ENCODE data around the gene AGO3.

The AGO3 gene

DNA sequence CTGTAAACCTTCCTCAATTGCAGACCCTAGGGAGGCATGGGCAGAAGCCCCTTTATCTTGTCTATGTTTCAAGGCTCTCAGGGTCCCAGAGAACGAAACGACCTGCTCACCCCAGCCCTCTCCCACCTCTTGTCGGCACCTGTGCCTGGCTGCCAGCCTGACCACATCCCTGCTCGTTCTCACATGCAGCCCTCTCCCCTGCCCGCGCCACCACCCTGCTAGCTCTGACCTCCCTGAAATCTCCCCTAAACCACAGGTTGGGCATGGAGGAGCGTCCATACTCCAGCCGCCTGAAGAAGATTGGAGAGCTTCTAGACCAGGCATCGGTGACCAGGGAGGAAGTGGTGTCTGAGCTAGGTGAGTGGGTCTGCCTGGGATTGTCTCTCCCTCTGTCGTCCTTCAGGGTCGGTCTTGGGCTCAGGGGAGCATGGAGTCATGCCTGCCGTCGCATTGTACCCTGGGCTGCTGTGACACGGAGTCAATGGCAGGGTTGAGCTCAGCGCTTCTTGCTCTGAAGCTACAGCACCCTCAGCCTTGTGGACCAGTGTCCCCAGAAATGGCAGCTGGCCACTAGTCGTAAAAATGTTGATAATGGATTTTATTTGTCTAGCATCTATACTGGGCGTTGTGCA lies 161.4 kb downstream of the AGO3 start:
- CTCF ChIA-PET, result no interaction called here
- TF ChIP-seq CTBP1 (IDR thresholded peaks at IDR 0.05; ENCODE audit: borderline replicate concordance), result no peak
- TF ChIP-seq TARDBP (IDR thresholded peaks at IDR 0.05), result no peak
- TF ChIP-seq ELF4 (IDR thresholded peaks at IDR 0.05), result no peak
- no peak for TF ChIP-seq ZNF384 (IDR thresholded peaks at IDR 0.05)
- no peak for TF ChIP-seq ARNT (IDR thresholded peaks at IDR 0.05)
- no peak for TF ChIP-seq L3MBTL2 (conservative IDR thresholded peaks at IDR 0.05)
- TF ChIP-seq SP1 (IDR thresholded peaks at IDR 0.05), result no peak
- TF ChIP-seq, protein P1, sequence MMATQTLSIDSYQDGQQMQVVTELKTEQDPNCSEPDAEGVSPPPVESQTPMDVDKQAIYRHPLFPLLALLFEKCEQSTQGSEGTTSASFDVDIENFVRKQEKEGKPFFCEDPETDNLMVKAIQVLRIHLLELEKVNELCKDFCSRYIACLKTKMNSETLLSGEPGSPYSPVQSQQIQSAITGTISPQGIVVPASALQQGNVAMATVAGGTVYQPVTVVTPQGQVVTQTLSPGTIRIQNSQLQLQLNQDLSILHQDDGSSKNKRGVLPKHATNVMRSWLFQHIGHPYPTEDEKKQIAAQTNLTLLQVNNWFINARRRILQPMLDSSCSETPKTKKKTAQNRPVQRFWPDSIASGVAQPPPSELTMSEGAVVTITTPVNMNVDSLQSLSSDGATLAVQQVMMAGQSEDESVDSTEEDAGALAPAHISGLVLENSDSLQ (IDR thresholded peaks at IDR 0.05), result no peak
- no peak for TF ChIP-seq NFRKB (IDR thresholded peaks at IDR 0.05)
- TF ChIP-seq FOXM1 (IDR thresholded peaks at IDR 0.05; ENCODE audit: borderline replicate concordance), result no peak
- TF ChIP-seq LEF1 (IDR thresholded peaks at IDR 0.05; ENCODE audit: borderline replicate concordance), result no peak
- no peak for TF ChIP-seq HDGF (IDR thresholded peaks at IDR 0.05; ENCODE audit: borderline replicate concordance)
- no peak for TF ChIP-seq BHLHE40 (IDR thresholded peaks at IDR 0.05; ENCODE audit: borderline replicate concordance)
- no peak for TF ChIP-seq FOXA1 (IDR thresholded peaks at IDR 0.05)
- TF ChIP-seq SUZ12 (IDR thresholded peaks at IDR 0.05), result no peak
- TF ChIP-seq FOXK2 (IDR thresholded peaks at IDR 0.05), result no peak
- POLR2A ChIA-PET, result interaction anchor here (0.5 kb wide), 1 partner anchor 225 kb away, joined by 3 read pairs; no protein-coding TSS in a partner anchor
- DNase-seq (ENCODE audit: extremely low spot score), result no peak

DNA sequence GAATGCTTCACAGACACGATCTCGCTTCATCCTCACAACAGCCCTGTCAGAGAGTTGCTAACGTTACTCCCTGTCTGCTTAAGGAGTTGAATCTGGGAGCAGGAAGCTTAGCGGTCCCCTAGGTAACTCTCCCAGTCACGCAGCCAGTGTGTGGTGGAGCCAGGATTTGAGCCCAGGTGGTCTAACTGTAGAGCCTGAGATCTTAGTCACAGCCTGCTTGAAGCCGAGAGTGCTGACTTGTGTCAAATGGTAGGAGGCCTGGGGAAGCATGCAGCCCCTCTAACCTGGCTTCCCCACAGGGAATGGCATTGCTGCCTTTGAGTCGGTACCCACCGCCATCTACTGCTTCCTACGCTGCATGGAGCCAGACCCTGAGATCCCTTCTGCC lies 161.9 kb downstream of the AGO3 start:
- no peak for TF ChIP-seq LEF1 (IDR thresholded peaks at IDR 0.05; ENCODE audit: borderline replicate concordance)
- no peak for TF ChIP-seq BHLHE40 (IDR thresholded peaks at IDR 0.05; ENCODE audit: borderline replicate concordance)
- TF ChIP-seq CTBP1 (IDR thresholded peaks at IDR 0.05; ENCODE audit: borderline replicate concordance), result no peak
- no peak for TF ChIP-seq NFRKB (IDR thresholded peaks at IDR 0.05)
- TF ChIP-seq, protein P1 (IDR thresholded peaks at IDR 0.05), result no peak
- ChIA-PET POLR2A (no interaction called here), CTCF (no interaction called here)
- DNase-seq (ENCODE audit: extremely low spot score), result no peak

DNA sequence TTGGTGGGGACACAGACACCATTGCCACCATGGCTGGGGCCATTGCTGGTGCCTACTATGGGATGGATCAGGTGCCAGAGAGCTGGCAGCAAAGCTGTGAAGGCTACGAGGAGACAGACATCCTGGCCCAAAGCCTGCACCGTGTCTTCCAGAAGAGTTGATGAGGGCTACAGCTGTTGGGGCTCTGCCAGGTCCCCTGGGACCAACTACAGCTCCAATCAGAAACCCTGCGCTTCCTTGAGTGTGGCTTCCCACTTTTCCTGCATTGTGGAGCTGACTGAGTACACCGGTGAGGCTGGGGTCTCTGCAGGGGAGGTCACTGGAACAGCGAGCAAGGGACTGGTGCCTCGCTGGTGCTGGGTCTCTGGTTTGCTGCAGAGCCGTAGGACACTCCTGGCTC lies 162.3 kb downstream of the AGO3 start:
- DNase-seq (ENCODE audit: extremely low spot score), result no peak
- CTCF ChIA-PET, result no interaction called here
- POLR2A ChIA-PET, result no interaction called here
- no peak for TF ChIP-seq SP1 (IDR thresholded peaks at IDR 0.05)
- no peak for TF ChIP-seq FOXA1 (IDR thresholded peaks at IDR 0.05)
- no peak for TF ChIP-seq HDGF (IDR thresholded peaks at IDR 0.05; ENCODE audit: borderline replicate concordance)

DNA sequence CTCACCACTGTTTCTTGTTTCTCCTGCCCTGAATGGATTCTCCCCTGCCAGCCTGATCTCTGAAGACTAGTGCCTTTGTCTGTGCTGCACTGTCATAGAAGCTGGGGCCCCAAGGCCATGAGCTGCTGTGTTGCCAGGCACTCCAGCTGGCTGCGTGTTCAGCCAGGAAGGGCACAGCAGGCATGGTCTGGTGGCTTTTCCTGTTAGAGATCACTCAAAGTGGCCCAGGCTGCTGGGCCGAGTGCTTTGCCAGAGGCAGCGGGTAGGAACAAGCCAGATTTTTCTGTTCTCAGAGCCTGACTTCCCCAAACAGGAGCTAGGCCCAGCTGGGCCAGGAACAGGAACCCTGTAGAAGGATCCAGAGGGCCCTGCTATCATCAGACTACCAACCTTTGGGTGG lies 163.0 kb downstream of the AGO3 start:
- TF ChIP-seq L3MBTL2 (conservative IDR thresholded peaks at IDR 0.05), result no peak
- no peak for TF ChIP-seq CTBP1 (IDR thresholded peaks at IDR 0.05; ENCODE audit: borderline replicate concordance)
- TF ChIP-seq, protein P1 (IDR thresholded peaks at IDR 0.05), result no peak
- no peak for TF ChIP-seq ELF4 (IDR thresholded peaks at IDR 0.05)
- no peak for TF ChIP-seq NFRKB (IDR thresholded peaks at IDR 0.05)
- no peak for TF ChIP-seq ARNT (IDR thresholded peaks at IDR 0.05)

DNA sequence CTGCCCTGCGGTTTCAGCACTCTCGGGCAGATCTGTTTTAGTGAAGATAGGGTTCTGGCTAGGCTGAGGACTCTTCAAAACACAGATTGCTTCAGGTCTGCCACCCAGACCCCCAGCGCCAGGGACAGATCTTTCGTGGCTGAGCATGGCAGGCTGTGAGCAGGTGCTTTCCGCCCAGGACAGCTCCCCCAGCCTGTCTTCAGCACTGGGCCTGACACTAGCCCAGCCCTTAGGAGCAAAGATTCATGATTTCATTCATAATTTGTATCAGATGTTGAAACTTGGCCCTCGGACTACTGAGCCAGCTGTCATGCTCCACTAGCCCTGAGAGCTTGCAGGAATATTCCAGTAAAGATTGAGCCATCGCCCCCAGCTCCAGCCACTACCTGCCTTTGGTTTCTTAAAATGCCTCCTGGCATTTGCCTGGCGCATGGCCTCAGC lies 163.7 kb downstream of the AGO3 start:
- DNase-seq (ENCODE audit: extremely low spot score), result no peak
- ChIA-PET CTCF (interaction anchor here (0.8 to 3.1 kb wide), 2 partner anchors 40 to 94 kb away, joined by 3 to 22 read pairs; no protein-coding TSS in a partner anchor), POLR2A (interaction anchor here (0.8 kb wide), 1 partner anchor 8 kb away, joined by 3 read pairs; no protein-coding TSS in a partner anchor)
- TF ChIP-seq ELF4 (IDR thresholded peaks at IDR 0.05) (no peak), FOXA1 (IDR thresholded peaks at IDR 0.05) (no peak), L3MBTL2 (conservative IDR thresholded peaks at IDR 0.05) (no peak), NFRKB (IDR thresholded peaks at IDR 0.05) (no peak), FOXM1 (IDR thresholded peaks at IDR 0.05; ENCODE audit: borderline replicate concordance) (no peak), ZNF384 (IDR thresholded peaks at IDR 0.05) (no peak), SUZ12 (IDR thresholded peaks at IDR 0.05) (no peak), LEF1 (IDR thresholded peaks at IDR 0.05; ENCODE audit: borderline replicate concordance) (no peak)

More for the DNA sequence above, 163.0 kb downstream of the AGO3 start:
- ChIA-PET POLR2A (no interaction called here), CTCF (no interaction called here)
- DNase-seq (ENCODE audit: extremely low spot score), result no peak

DNA sequence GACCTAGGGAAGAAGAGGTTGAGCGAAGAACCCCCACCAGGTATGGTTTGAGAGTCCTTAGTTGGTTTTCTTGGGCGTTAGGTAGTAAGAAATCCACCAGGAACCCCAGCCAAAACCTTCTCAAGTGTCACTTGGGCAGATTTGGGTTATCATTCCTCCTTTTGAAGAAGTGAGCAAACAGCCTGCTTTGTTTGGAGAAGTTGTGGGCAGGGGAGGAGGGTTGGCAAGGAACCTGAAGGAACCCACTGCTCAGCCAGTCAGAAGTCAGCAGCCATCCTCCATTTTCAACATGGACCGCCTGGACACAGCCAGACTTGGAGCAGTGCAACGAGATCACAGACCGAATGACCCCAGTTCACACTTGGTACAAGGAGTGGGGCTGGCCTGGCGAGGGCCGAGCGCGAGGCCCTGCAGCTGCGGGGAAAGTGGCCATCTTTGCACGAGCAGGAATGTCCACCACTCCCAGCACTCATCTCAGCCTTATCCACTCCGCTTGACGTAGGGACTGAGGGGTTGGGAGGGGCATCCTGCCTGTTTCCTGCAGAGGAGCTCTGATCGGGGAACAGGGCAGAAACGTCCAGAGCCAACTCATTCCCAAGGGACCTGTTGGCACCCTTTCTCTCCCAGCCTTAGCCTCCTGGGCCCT lies 165.0 kb downstream of the AGO3 start:
- ChIA-PET POLR2A (no interaction called here), CTCF (interaction anchor here (0.5 to 3.1 kb wide), 4 partner anchors 32 to 329 kb away, joined by 3 to 22 read pairs (median 4); no protein-coding TSS in a partner anchor)
- TF ChIP-seq NFRKB (IDR thresholded peaks at IDR 0.05) (no peak), TARDBP (IDR thresholded peaks at IDR 0.05) (no peak), FOXM1 (IDR thresholded peaks at IDR 0.05; ENCODE audit: borderline replicate concordance) (no peak), FOXK2 (IDR thresholded peaks at IDR 0.05) (no peak), SP1 (IDR thresholded peaks at IDR 0.05) (no peak), BHLHE40 (IDR thresholded peaks at IDR 0.05; ENCODE audit: borderline replicate concordance) (no peak), ZNF384 (IDR thresholded peaks at IDR 0.05) (no peak), FOXA1 (IDR thresholded peaks at IDR 0.05) (no peak)
- no peak for DNase-seq (ENCODE audit: extremely low spot score)
